HCT116 (cell line): Measurements from ENCODE around the gene PPM1H. TPM values are rescaled to one million over a fixed set of nuclear protein-coding genes. Genes with fewer than 3 reads are reported as not detected.

Source experiments
- ATAC-seq: fragments of 200-7000 bp; cut with Tn5 transposase; 2 replicates; pipeline ENCODE4 v1.9.1; 2020; ENCODE audit warnings: mild to moderate bottlenecking, moderate library complexity
- BruUV-seq: library from RNA; stranded (reverse); fragments of 400-500 nt; replicated peaks from 2 replicates; lab custom pipeline; 2021; lab: Mats Ljungman, UMichigan
- CTCF ChIA-PET: fragments of 300-600 bp; sonication (Branson Sonifier 250); formaldehyde crosslinking; loops from one replicate; lab custom pipeline; 2021; ENCODE audit warnings: antibody characterized with exemption; lab: Charles Lee
- POLR2A ChIA-PET: fragments of 300-600, 350-600 bp; sonication (Branson Sonifier 250); formaldehyde crosslinking; loops from one replicate; lab custom pipeline; 2021; ENCODE audit warnings: antibody characterized with exemption; lab: Charles Lee
- RAD21 ChIA-PET, 2 experiments: fragments of 300-600 bp; sonication (Branson Sonifier 250); formaldehyde crosslinking; loops; one replicate each; lab custom pipeline; 2023; ENCODE audit warnings: low total read pairs in 2 of 2; ENCODE audit not compliant: uncharacterized antibody in 2 of 2, unreplicated experiment in 2 of 2, low non-redundant PET in 1 of 2; lab: Charles Lee
- DNase-seq: peaks from one replicate; pipeline ENCODE4 v3.0.0-alpha.2; 2010; ENCODE audit warnings: low read depth, low spot score
- H2AFZ ChIP-seq: fragments of 200-600 bp; shearing (Covaris generic), sonication (generic); 2 replicates; pipeline ENCODE4 v1.6.1; 2017; ENCODE audit warnings: low read depth, mixed run types, mixed read lengths, antibody characterized with exemption, low read length; ENCODE audit not compliant: poor library complexity, severe bottlenecking
- H3K27ac ChIP-seq: 2 replicates; pipeline ENCODE4 v1.5.1; 2012; ENCODE audit warnings: low read depth, low read length
- H3K27me3 ChIP-seq: fragments of 200-600 bp; sonication (generic); 2 replicates; pipeline ENCODE4 v1.6.1; 2016; ENCODE audit warnings: mixed run types, low read length, mixed read lengths; ENCODE audit not compliant: insufficient read depth
- H3K36me3 ChIP-seq, 2 experiments: fragments of 200-500 bp in 1 of 2; fragments of 200-600 bp in 1 of 2; sonication (Bioruptor generic) in 1 of 2; sonication (generic) in 1 of 2; 2 replicates each; pipeline versions ENCODE4 v1.5.1 to v1.6.1; 2014 to 2016; ENCODE audit warnings: low read length in 2 of 2, inconsistent platforms in 1 of 2, mixed read lengths in 1 of 2, mixed run types in 1 of 2; ENCODE audit not compliant: insufficient read depth in 2 of 2, control insufficient read depth in 1 of 2
- H3K4me1 ChIP-seq, 2 experiments: fragments of 200-600 bp in 1 of 2; sonication (generic) in 1 of 2; 2 replicates each; pipeline versions ENCODE4 v1.5.1 to v1.6.1; 2012 to 2017; ENCODE audit warnings: low read length in 2 of 2, inconsistent platforms in 1 of 2, mild to moderate bottlenecking in 1 of 2, mixed read lengths in 1 of 2, mixed run types in 1 of 2, moderate library complexity in 1 of 2; ENCODE audit not compliant: insufficient read depth in 2 of 2, control insufficient read depth in 1 of 2
- H3K4me2 ChIP-seq: fragments of 200-600 bp; sonication (generic); 2 replicates; pipeline ENCODE4 v1.6.1; 2017; ENCODE audit warnings: mixed run types, low read length, mixed read lengths
- H3K4me3 ChIP-seq, 2 experiments: fragments of 200-600 bp in 1 of 2; sonication (generic) in 1 of 2; replicated peaks in 1 of 2; 2 replicates each; pipeline ENCODE4 v1.5.1; 2011 to 2016; ENCODE audit warnings: low read length in 2 of 2, control low read depth in 1 of 2, low read depth in 1 of 2, mild to moderate bottlenecking in 1 of 2, mixed read lengths in 1 of 2, mixed run types in 1 of 2
- H3K79me2 ChIP-seq: fragments of 200-600 bp; sonication (generic); 2 replicates; pipeline ENCODE4 v1.6.1; 2017; ENCODE audit warnings: mild to moderate bottlenecking, mixed run types, low read length, moderate library complexity, mixed read lengths; ENCODE audit not compliant: insufficient read depth
- H3K9ac ChIP-seq: fragments of 200-600 bp; sonication (generic); 2 replicates; pipeline ENCODE4 v1.6.1; 2016; ENCODE audit warnings: low read length, mixed read lengths
- H3K9me2 ChIP-seq: fragments of 200-600 bp; sonication (generic), shearing (Covaris generic); 2 replicates; pipeline ENCODE4 v1.6.1; 2017; ENCODE audit warnings: mixed run types, mild to moderate bottlenecking, moderate library complexity; ENCODE audit not compliant: insufficient read depth
- H3K9me3 ChIP-seq, 2 experiments: fragments of 200-500 bp in 1 of 2; fragments of 200-600 bp in 1 of 2; sonication (Bioruptor generic) in 1 of 2; sonication (generic) in 1 of 2; 2 replicates each; pipeline ENCODE4 v1.6.1; 2014 to 2017; ENCODE audit warnings: low read length in 2 of 2, mixed read lengths in 2 of 2, inconsistent platforms in 1 of 2, low read depth in 1 of 2, mild to moderate bottlenecking in 1 of 2, mixed run types in 1 of 2, moderate library complexity in 1 of 2; ENCODE audit not compliant: control insufficient read depth in 1 of 2, insufficient read depth in 1 of 2
- H4K20me1 ChIP-seq: fragments of 200-600 bp; sonication (generic), shearing (Covaris generic); 2 replicates; pipeline ENCODE4 v1.6.1; 2017; ENCODE audit warnings: mixed run types, mild to moderate bottlenecking, moderate library complexity; ENCODE audit not compliant: insufficient read depth
- CEBPB ChIP-seq: IDR thresholded peaks from 2 replicates; pipeline ENCODE4 v1.6.1; 2012; ENCODE audit warnings: low read depth
- ELF1 ChIP-seq: IDR thresholded peaks from 2 replicates; pipeline ENCODE4 v1.6.1; 2012; ENCODE audit warnings: low read depth, borderline replicate concordance
- JUND ChIP-seq: IDR thresholded peaks from 2 replicates; pipeline ENCODE4 v1.6.1; 2012
- POLR2A ChIP-seq: IDR thresholded peaks from 2 replicates; pipeline ENCODE4 v1.7.0; 2011; ENCODE audit warnings: borderline replicate concordance; ENCODE audit not compliant: insufficient read depth, insufficient read length; ENCODE audit errors: extremely low read depth
- RAD21 ChIP-seq: IDR thresholded peaks from 2 replicates; pipeline ENCODE4 v1.6.1; 2012; ENCODE audit warnings: low read depth, mild to moderate bottlenecking
- SRF ChIP-seq: IDR thresholded peaks from 2 replicates; pipeline ENCODE4 v1.6.1; 2012; ENCODE audit warnings: low read depth
- TCF7L2 ChIP-seq: IDR thresholded peaks from 2 replicates; pipeline ENCODE4 v1.7.0; 2011; ENCODE audit warnings: borderline replicate concordance, inconsistent platforms; ENCODE audit not compliant: insufficient read depth, insufficient read length; ENCODE audit errors: extremely low read depth
- YY1 ChIP-seq: IDR thresholded peaks from 2 replicates; pipeline ENCODE4 v1.6.1; 2011; ENCODE audit warnings: low read length, low read depth, moderate library complexity, mild to moderate bottlenecking; ENCODE audit not compliant: insufficient replicate concordance; ENCODE audit errors: extremely low read depth
- ZNF274 ChIP-seq: fragments of 200-500 bp; sonication (Bioruptor generic); IDR thresholded peaks from 2 replicates; pipeline ENCODE4 v1.6.1; 2014; ENCODE audit warnings: mild to moderate bottlenecking, low read depth, low read length, inconsistent platforms
- intact Hi-C: fragments of 100-400 bp; cut with micrococcal nuclease; formaldehyde crosslinking; loops from 2 replicates; pipeline ENCODE4 v1.10.0; 2022
- total RNA-seq: library from RNA; stranded (reverse); gene quantifications from one replicate; pipeline ENCODE4 v1.2.1, GENCODE V29; 2021; ENCODE audit not compliant: unreplicated experiment
- TF ChIP-seq, protein P1 (sequence below): IDR thresholded peaks from 2 replicates; pipeline ENCODE4 v1.6.1; 2012
- TF ChIP-seq, protein P2 (sequence below), 3 experiments: fragments of 200-600 bp in 1 of 3; sonication (generic) in 1 of 3; IDR thresholded peaks in 2 of 3; conservative IDR thresholded peaks in 1 of 3; 2 replicates each; pipeline ENCODE4 v1.5.1; 2012 to 2017; ENCODE audit warnings: low read depth in 2 of 3, low read length in 2 of 3, antibody characterized with exemption in 1 of 3, borderline replicate concordance in 1 of 3, control low read depth in 1 of 3, mild to moderate bottlenecking in 1 of 3, mixed read lengths in 1 of 3, mixed run types in 1 of 3, moderate library complexity in 1 of 3; ENCODE audit not compliant: insufficient read depth in 1 of 3
- TF ChIP-seq, protein P3 (sequence below): IDR thresholded peaks from 2 replicates; pipeline ENCODE4 v1.6.1; 2011; ENCODE audit warnings: mild to moderate bottlenecking, low read length, moderate library complexity; ENCODE audit not compliant: insufficient replicate concordance; ENCODE audit errors: extremely low read depth

PPM1H gene
- total RNA-seq, 1 experiment from 2014 or later, result 8.0 TPM

DNA sequence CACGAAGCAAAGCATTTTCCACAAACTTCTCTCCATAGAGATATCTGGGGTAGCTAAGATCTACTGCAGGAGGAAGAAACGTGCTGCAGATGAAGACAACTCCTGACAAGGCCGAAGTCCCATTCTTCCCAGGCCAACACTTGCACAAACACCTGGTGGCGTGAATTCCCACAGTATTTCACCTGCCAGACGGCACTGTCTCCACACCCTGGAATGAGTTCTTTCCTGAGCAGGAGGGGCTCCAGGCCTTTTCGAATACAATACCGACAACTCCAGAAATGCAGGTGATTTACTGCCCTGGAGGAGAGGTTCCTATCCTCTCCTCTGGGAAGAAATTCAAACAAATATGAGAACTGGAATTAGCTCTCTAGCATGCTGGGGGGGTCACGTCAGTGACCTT lies 288.4 kb downstream of the PPM1H start:
- Histone ChIP-seq H4K20me1 (no peaks in the 10 kb centered on the region), H3K27me3 (no peaks in the 10 kb centered on the region), H3K27ac (no peak overlapping the region), H3K4me2 (no peak overlapping the region), H3K4me3 (no peak overlapping the region), H3K9me2 (no peaks in the 10 kb centered on the region), H3K9me3 (no peaks in the 10 kb centered on the region), H3K9ac (no peak overlapping the region), H3K79me2 (no peaks in the 10 kb centered on the region), H2AFZ (no peak overlapping the region), H3K36me3 (no peaks in the 10 kb centered on the region), H3K4me1 (peaks cover 0 to under 1% of the 10 kb centered on the region in 2 experiments; a peak in 1 of 4 replicates)
- TF ChIP-seq, protein P1, sequence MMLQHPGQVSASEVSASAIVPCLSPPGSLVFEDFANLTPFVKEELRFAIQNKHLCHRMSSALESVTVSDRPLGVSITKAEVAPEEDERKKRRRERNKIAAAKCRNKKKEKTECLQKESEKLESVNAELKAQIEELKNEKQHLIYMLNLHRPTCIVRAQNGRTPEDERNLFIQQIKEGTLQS, result no peak
- no peak for TF ChIP-seq YY1
- no peak for TF ChIP-seq CEBPB
- TF ChIP-seq SRF, result no peak
- TF ChIP-seq, protein P2, sequence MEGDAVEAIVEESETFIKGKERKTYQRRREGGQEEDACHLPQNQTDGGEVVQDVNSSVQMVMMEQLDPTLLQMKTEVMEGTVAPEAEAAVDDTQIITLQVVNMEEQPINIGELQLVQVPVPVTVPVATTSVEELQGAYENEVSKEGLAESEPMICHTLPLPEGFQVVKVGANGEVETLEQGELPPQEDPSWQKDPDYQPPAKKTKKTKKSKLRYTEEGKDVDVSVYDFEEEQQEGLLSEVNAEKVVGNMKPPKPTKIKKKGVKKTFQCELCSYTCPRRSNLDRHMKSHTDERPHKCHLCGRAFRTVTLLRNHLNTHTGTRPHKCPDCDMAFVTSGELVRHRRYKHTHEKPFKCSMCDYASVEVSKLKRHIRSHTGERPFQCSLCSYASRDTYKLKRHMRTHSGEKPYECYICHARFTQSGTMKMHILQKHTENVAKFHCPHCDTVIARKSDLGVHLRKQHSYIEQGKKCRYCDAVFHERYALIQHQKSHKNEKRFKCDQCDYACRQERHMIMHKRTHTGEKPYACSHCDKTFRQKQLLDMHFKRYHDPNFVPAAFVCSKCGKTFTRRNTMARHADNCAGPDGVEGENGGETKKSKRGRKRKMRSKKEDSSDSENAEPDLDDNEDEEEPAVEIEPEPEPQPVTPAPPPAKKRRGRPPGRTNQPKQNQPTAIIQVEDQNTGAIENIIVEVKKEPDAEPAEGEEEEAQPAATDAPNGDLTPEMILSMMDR (IDR thresholded peaks at IDR 0.05 in 2 of 3, conservative IDR thresholded peaks at IDR 0.05 in 1 of 3; ENCODE audit: borderline replicate concordance in 1 of 3, insufficient read depth in 1 of 3, low read depth in 2 of 3, low read length in 2 of 3), result no peak
- TF ChIP-seq JUND, result no peak
- no peak for TF ChIP-seq POLR2A
- TF ChIP-seq ZNF274, result no peak
- TF ChIP-seq, protein P3, sequence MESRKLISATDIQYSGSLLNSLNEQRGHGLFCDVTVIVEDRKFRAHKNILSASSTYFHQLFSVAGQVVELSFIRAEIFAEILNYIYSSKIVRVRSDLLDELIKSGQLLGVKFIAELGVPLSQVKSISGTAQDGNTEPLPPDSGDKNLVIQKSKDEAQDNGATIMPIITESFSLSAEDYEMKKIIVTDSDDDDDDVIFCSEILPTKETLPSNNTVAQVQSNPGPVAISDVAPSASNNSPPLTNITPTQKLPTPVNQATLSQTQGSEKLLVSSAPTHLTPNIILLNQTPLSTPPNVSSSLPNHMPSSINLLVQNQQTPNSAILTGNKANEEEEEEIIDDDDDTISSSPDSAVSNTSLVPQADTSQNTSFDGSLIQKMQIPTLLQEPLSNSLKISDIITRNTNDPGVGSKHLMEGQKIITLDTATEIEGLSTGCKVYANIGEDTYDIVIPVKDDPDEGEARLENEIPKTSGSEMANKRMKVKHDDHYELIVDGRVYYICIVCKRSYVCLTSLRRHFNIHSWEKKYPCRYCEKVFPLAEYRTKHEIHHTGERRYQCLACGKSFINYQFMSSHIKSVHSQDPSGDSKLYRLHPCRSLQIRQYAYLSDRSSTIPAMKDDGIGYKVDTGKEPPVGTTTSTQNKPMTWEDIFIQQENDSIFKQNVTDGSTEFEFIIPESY, result no peak
- no peak for TF ChIP-seq TCF7L2
- TF ChIP-seq ELF1, result no peak
- no peak for TF ChIP-seq RAD21
- DNase-seq (no peak), ATAC-seq (no peak)
- ChIA-PET RAD21 (no interaction called here), CTCF (no interaction called here), POLR2A (no interaction called here)
- intact Hi-C loops, result no loop called here
- BruUV-seq, result no TSS peak
